Measurements from ENCODE around the gene BCL2L2.
A peak's percentile ranks its signal among the peaks of the same experiment; 100 is the strongest.
"Not testable (repeated sequence)": the region's sequence is repeated elsewhere in the genome, so short reads cannot be mapped to it uniquely, and the experiment has no call there.

Gene BCL2L2

DNA sequence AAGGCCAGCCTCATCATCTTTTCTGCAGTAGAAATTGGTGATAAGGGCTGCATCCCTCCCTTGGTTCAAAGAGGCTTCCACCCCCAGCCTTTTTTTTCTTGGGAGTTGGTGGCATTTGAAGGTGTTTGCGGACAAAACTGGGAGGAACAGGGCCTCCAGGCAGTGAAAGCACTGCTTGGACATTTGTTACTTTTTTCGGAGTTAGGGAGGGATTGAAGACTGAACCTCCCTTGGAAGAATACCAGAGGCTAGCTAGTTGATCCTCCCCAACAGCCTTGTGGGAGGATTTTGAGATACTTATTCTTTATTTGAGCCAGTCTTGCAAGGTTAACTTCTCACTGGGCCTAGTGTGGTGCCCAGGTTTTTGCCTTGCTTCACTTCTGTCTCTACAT lies 17.8 kb downstream of the BCL2L2 start:
- no peak for DNase-seq (ENCODE audit: low read depth)

GRCh38 chr14:23324993-23325392 lies 18.4 kb downstream of the BCL2L2 start:
- DNase-seq (ENCODE audit: low read depth): no peak

GRCh38 chr14:23325746-23326145 lies 19.1 kb downstream of the BCL2L2 start:
- not testable (repeated sequence) for DNase-seq (ENCODE audit: low read depth)

DNA sequence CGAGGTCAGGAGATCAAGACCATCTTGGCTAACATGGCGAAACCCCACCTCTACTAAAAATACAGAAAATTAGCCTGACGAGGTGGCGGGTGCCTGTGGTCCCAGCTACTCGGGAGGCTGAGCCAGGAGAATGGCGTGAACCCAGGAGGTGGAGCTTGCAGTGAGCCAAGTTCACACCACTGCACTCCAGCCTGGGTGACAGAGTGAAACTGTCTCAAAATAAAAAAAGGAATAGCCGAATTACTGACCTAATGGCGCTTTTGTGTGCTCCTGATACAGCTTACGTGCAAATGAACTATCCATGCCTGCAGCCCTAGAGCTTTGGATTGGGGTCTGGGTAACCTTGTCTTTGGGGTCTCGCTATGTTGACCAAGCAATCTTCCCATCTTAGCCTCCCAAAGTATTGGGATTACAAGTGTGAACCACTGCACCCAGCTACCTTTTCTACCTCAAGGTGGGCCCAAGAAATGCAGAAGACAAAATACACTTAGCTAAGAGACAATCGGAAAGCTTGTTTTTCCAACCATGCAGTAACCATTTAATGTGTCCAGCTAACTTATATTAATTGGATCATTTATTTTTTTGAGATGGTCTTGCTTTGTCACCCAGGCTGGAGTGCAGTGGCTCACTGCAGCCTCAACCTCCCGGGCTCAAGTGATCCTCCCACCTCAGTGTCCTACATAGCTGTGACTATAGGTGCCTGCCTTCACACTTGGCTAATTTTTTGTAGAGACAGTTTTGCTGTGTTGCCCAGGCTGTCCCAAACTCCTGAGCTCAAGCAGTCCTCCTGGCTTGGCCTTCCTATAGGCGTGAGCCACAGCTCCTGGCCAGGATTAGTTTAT lies 20.1 kb downstream of the BCL2L2 start:
- DNase-seq (ENCODE audit: low read depth): no peak

- DNase-seq (ENCODE audit: low read depth): peak; percentile 54
These were observed 21.5 kb downstream of the BCL2L2 start for GRCh38 chr14:23327947-23328744.

DNA sequence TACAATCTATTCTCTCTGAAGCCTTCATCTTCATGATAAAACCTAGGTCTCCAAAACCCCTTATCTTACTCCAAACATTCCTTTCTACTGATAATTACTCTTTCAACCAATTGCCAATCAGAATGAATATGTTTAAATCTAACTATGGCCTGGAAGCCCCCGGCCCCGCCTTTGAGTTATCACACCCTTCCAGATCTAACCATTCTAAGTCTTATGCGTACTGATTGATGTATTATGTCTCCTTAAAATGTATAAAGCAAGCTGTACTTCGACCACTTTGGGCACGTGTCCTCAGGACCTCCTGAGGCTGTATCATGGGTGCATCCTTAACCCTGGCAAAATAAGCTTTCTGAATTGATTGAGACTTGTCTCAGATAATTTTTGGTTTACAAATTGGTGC lies 29.0 kb downstream of the BCL2L2 start:
- DNase-seq (ENCODE audit: low read depth): no peak

DNA sequence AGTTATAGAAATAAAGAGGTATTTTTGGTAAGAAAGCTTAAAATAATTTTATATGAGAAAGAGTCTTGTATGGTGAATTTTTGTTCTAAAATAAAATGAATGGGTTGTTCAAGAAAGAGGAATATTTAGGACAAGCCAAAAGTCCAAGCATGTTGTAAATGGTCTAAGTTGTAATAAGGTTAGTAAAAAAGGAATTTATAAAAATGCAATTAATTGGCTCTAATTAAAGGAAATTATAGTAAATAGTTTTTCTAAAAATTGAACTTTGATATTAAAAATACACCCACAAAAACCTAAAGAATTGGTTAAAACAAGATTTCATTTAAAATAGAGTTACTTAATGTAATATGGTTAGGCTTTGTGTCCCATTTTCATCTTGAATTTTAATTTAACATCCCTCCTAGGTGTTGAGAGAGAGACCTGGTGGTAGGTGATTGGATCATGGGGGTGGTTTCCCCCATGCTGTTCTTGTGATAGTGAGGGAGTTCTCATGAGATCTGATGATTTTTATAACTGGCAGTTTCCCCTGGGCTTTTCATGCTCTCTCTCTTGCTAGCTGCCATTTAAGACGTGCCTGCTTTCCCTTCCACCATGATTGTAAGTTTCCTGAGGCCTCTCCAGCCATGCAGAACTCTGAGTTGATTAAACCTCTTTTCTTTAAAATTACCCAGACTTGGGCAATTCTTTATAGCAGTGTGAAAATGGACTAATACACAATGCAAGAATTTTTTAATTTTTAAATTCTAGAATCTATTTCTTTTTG lies 33.1 kb downstream of the BCL2L2 start:
- no peak for DNase-seq (ENCODE audit: low read depth)

DNA sequence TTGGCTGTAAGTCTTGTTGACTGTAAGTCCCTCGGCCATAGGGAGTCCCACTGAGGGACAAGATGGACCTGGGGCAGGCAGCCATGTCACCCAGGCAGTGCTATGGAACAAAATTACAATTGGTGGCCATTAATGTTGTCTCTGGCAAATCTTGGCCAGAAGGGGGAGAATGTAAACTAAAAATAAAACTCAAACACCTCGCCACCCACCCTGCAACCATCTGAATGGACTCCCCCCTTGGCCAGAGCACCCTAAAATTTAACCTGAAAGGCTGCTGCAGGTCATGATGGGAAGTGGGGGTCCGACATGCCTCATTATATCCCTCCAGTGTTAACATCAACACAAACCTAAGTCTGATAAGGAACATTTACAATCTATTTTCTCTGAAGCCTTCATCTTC lies 37.8 kb downstream of the BCL2L2 start:
- no peak for DNase-seq (ENCODE audit: low read depth)

- DNase-seq (ENCODE audit: low read depth): no peak
These were observed 39.5 kb downstream of the BCL2L2 start for GRCh38 chr14:23345987-23346692.

DNA sequence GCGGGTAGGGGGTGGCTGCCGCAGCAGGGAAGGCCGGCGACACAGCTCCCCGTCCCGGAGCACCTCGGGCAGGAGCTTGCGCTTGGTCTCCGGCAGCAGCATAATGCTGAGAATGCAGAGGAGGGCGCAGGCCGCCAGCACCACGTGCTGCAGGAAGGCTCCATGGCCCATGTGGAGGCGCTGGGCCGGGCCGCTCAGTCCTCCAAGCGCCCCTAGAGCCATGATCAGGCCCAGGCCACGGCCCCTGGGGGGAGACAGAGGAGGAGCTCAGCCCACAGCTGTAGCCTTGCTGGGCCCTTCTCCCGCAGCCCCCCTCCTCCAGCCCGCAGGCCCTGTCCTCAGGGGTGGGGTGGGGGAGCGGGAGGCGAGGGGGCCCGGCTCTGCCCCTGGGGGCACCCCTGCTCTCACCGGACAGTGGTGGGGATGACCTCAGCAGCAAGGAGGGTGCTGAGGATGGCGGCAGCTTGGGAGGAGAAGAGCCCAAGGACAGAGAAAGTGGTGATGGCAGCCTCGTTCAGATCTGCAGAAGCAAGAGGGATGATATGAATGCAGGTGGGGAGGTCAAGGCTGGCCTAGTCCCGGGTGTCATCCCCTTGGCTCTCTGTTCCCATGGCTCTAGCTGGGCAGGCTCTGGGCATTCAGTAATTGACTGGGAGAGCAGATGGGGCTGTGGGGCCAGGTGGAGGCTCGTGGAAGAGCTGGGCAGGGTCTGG lies 40.2 kb downstream of the BCL2L2 start:
- DNase-seq (ENCODE audit: low read depth): no peak

GRCh38 chr14:23347406-23348296 lies 41.0 kb downstream of the BCL2L2 start:
- no peak for DNase-seq (ENCODE audit: low read depth)

GRCh38 chr14:23348297-23348655 lies 41.6 kb downstream of the BCL2L2 start:
- DNase-seq (ENCODE audit: low read depth): no peak

GRCh38 chr14:23349156-23349845 lies 42.7 kb downstream of the BCL2L2 start:
- DNase-seq (ENCODE audit: low read depth): no peak

DNA sequence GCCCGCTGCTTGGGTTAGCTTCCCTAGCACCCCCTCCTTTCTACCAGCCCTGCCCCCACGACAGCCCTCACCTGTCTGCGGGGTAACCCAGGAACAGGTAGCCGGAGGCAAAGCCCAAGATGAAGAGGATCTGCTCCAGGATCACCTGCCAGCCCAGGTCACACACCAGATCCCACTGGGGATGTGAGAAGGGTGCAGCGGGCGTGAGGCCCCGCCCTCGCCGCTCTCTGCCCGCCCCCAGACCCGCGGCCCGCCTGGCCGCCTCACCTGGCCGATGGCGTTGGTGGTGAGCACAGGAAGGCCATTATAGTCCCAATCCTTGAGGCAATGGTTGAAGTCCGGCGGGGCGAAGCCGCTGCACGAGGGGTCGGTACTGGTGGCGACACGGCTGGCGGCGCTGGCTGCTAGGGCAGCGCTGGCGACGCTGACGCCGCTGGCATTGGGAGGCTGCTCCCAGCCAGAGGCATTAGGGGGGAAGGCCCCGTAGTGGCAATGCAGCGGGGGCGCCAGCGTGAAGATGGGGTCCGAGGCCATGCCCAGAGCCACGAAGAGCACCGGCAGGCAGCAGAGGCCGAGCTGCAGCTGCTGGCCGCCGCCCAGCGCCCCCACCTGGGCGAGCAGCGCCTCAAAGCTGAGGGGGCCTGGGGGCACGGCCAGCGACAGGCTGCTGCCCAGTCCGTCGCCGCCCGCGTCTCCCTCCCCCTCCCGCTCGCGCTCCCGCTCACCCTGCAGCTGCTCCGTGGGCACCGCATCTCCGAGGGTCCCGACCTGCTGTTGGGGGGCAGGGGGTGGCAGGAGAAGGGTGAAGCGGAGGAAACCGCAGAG lies 45.3 kb downstream of the BCL2L2 start:
- no peak for DNase-seq (ENCODE audit: low read depth)

GRCh38 chr14:23352506-23353432 lies 46.1 kb downstream of the BCL2L2 start, which contains the start of gene SLC22A17:
Gene SLC22A17 (minus strand): TSS chr14:23352887.
- peak; percentile 14 for DNase-seq (ENCODE audit: low read depth)

DNA sequence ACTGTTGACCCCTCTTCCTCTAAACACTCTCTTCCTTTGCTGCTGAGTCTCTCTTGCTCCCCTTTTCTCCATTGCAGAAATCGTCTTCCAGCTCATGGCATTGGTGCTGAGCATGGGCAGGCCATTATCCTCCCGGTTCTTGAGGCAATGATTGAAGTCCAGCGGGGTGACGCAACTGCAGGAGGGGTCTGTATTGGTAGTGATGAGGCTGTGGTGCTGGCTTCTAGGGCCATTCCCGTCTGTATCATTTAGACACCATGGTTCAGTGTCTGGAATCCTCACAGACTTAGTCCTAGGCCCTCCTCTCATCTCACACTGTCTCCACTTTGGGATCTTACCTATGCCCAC lies 46.8 kb downstream of the BCL2L2 start:
- no peak for DNase-seq (ENCODE audit: low read depth)

GRCh38 chr14:23354990-23355389 lies 48.4 kb downstream of the BCL2L2 start:
- no peak for DNase-seq (ENCODE audit: low read depth)
